DOHH2 (cell line): ENCODE results near the gene PCDH9.

ENCODE experiments used
- H3F3A ChIP-seq: fragments of 200-600 bp; sonication (generic), shearing (Covaris generic); 2 replicates; pipeline ENCODE4 v1.6.0; 2016; ENCODE audit warnings: antibody characterized with exemption, mild to moderate bottlenecking; ENCODE audit not compliant: control insufficient read depth, insufficient read depth
- H3K27ac ChIP-seq: fragments of 200-600 bp; sonication (generic); 2 replicates; pipeline ENCODE4 v1.5.1; 2014; ENCODE audit warnings: low read depth, mild to moderate bottlenecking, low read length, moderate library complexity
- H3K27me3 ChIP-seq: fragments of 200-600 bp; sonication (generic); 2 replicates; pipeline ENCODE4 v1.6.1; 2014; ENCODE audit warnings: mild to moderate bottlenecking, low read length, mixed read lengths; ENCODE audit not compliant: control insufficient read depth
- H3K36me3 ChIP-seq: fragments of 200-600 bp; sonication (generic); 2 replicates; pipeline ENCODE4 v1.6.1; 2014; ENCODE audit warnings: mild to moderate bottlenecking, low read length, moderate library complexity, mixed read lengths; ENCODE audit not compliant: control insufficient read depth
- H3K4me1 ChIP-seq: fragments of 200-600 bp; sonication (generic); 2 replicates; pipeline ENCODE4 v1.6.1; 2014; ENCODE audit warnings: mild to moderate bottlenecking, low read length, mixed read lengths; ENCODE audit not compliant: control insufficient read depth
- H3K4me2 ChIP-seq: fragments of 200-600 bp; sonication (generic); 2 replicates; pipeline ENCODE4 v1.6.0; 2014; ENCODE audit warnings: mild to moderate bottlenecking, low read length, moderate library complexity
- H3K4me3 ChIP-seq: fragments of 200-600 bp; sonication (generic); 2 replicates; pipeline ENCODE4 v1.5.1; 2014; ENCODE audit warnings: mild to moderate bottlenecking, low read length, mixed read lengths
- H3K79me2 ChIP-seq: fragments of 200-600 bp; sonication (generic); 2 replicates; pipeline ENCODE4 v1.6.1; 2014; ENCODE audit warnings: mild to moderate bottlenecking, low read length, mixed read lengths; ENCODE audit not compliant: control insufficient read depth
- H3K9me2 ChIP-seq: fragments of 200-600 bp; sonication (generic); replicated peaks from 2 replicates; pipeline ENCODE4 v1.6.1; 2014; ENCODE audit warnings: mild to moderate bottlenecking, low read length, mixed read lengths; ENCODE audit not compliant: control insufficient read depth
- H3K9me3 ChIP-seq: fragments of 200-600 bp; sonication (generic); 2 replicates; pipeline ENCODE4 v1.6.1; 2014; ENCODE audit warnings: antibody characterized with exemption, low read length, mixed read lengths; ENCODE audit not compliant: control insufficient read depth, insufficient read depth
- H4K20me1 ChIP-seq: fragments of 200-600 bp; sonication (generic); 2 replicates; pipeline ENCODE4 v1.6.0; 2014; ENCODE audit warnings: low read depth, mild to moderate bottlenecking, antibody characterized with exemption, low read length, moderate library complexity; ENCODE audit not compliant: control insufficient read depth, insufficient read depth
- EZH2phosphoT487 ChIP-seq: fragments of 200-600 bp; sonication (generic); IDR thresholded peaks from 2 replicates; pipeline ENCODE4 v1.6.1; 2017; ENCODE audit warnings: borderline replicate concordance, mild to moderate bottlenecking, antibody characterized with exemption, low read length, moderate library complexity, mixed read lengths
- TF ChIP-seq, protein P1 (sequence below): fragments of 200-600 bp; sonication (generic); IDR thresholded peaks from one replicate; pipeline ENCODE4 v1.5.1; 2014; ENCODE audit warnings: antibody characterized with exemption, mild to moderate bottlenecking, low read depth, low read length; ENCODE audit not compliant: poor library complexity, severe bottlenecking

PCDH9 gene

DNA sequence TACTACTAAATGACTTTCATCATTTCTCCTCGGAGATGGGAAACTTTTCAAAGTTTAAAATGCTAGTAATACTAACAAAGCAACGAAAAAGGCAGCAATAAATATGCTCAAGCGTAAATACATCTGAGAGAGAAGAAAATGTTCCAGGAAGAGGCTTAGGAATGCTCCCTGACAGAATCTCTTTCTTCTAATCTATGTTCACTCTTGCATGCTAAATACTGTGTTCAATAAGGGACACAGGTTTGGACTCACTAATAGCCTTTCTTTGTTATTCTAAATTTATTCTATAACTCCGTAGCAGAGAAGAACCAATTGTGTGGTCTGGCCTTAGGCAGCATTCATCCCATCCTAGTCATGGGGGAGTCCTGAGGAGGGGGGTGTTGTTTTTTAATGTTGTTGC lies 823.0 kb downstream of the PCDH9 start:
- H3K4me1 ChIP-seq: no peaks in the 10 kb centered on the region
- no peaks in the 10 kb centered on the region for H3K79me2 ChIP-seq
- no peaks in the 10 kb centered on the region for H4K20me1 ChIP-seq
- H3K9me3 ChIP-seq: no peaks in the 10 kb centered on the region
- H3K9me2 ChIP-seq: no peaks in the 10 kb centered on the region
- no peaks in the 10 kb centered on the region for H3K36me3 ChIP-seq
- H3F3A ChIP-seq: no peaks in the 10 kb centered on the region
- no peak overlapping the region for H3K4me3 ChIP-seq
- no peak overlapping the region for H3K27ac ChIP-seq
- TF ChIP-seq, protein P1, sequence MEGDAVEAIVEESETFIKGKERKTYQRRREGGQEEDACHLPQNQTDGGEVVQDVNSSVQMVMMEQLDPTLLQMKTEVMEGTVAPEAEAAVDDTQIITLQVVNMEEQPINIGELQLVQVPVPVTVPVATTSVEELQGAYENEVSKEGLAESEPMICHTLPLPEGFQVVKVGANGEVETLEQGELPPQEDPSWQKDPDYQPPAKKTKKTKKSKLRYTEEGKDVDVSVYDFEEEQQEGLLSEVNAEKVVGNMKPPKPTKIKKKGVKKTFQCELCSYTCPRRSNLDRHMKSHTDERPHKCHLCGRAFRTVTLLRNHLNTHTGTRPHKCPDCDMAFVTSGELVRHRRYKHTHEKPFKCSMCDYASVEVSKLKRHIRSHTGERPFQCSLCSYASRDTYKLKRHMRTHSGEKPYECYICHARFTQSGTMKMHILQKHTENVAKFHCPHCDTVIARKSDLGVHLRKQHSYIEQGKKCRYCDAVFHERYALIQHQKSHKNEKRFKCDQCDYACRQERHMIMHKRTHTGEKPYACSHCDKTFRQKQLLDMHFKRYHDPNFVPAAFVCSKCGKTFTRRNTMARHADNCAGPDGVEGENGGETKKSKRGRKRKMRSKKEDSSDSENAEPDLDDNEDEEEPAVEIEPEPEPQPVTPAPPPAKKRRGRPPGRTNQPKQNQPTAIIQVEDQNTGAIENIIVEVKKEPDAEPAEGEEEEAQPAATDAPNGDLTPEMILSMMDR: no peak
- TF ChIP-seq EZH2phosphoT487: no peak
- no peaks in the 10 kb centered on the region for H3K27me3 ChIP-seq
- H3K4me2 ChIP-seq: no peak overlapping the region

DNA sequence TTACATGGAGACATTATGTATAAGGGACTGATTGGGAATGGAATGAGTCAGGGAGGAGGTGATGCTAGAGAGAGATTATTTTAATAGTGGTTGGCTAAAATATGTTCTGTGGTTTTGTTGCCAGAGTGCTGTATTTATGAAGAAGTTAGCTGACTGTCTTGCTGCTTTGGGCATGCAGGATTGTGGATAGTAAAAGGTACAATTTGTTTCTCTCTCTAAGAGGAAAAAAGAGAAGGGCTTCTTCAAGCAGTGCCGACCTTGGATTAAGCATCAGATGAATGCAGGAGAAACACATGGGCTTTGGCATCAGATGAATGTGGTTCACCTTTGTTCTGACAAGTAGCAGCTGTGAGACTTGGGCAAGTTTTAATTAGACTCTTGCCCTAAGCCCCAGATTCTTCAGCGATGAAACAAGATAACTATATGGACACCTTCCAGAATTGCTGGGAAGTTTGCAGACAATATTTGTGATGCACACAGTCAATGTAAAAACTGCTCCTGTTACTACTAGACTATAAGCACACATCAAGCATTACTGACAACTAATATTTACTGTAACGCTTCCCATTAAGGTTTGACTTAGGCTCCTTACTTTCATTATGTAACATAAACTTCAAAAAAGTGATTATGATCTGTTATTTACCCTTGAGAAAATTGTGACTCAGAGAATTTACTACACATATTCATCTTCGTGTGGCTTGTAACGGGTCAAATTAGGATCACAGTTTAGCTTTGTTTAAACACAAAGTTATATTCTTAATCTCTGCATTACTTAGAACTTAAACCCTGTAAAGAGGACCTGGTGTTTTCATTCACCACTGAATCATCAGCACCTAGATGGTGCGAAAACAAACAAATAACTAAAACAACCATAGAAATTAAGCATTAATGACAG lies 824.0 kb downstream of the PCDH9 start:
- Histone ChIP-seq H4K20me1 (no peaks in the 10 kb centered on the region), H3K36me3 (no peaks in the 10 kb centered on the region), H3K79me2 (no peaks in the 10 kb centered on the region), H3K4me2 (no peak overlapping the region), H3F3A (no peaks in the 10 kb centered on the region), H3K4me3 (no peak overlapping the region), H3K27me3 (no peaks in the 10 kb centered on the region), H3K9me3 (no peaks in the 10 kb centered on the region), H3K4me1 (no peaks in the 10 kb centered on the region), H3K27ac (no peak overlapping the region), H3K9me2 (no peaks in the 10 kb centered on the region)
- TF ChIP-seq, protein P1: no peak
- no peak for TF ChIP-seq EZH2phosphoT487

DNA sequence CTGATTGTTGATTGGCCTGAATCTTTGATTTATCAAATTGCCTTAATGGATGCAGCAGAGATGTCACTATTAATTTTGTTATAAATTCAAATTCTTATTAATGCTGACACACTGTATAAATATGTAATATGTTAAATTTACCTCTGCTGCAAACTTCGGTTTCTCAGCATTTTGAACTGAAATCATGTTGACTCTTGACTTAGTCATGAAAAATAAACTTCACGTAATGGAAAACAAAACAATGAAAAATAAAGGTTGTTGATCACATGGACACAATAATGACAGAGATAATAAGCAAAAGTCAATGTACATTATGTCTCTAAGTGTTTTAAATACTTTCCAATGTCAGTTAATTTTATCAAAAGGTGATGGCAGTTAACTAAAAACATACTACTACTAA lies 827.6 kb downstream of the PCDH9 start:
- Histone ChIP-seq H3K9me3 (no peaks in the 10 kb centered on the region), H3K9me2 (no peaks in the 10 kb centered on the region), H3K4me2 (no peak overlapping the region), H3K27me3 (no peaks in the 10 kb centered on the region), H3K4me3 (no peak overlapping the region), H3K79me2 (no peaks in the 10 kb centered on the region), H3K27ac (no peak overlapping the region), H3F3A (no peaks in the 10 kb centered on the region), H3K36me3 (no peaks in the 10 kb centered on the region), H3K4me1 (0 out of 2 replicates have a peak, but pooled peaks cover 3% of the 10 kb centered on the region), H4K20me1 (no peaks in the 10 kb centered on the region)
- TF ChIP-seq, protein P1: no peak
- TF ChIP-seq EZH2phosphoT487: no peak
